B cell (primary cell): ENCODE data around the gene TFAP2D. TPM values are rescaled to one million over a fixed set of nuclear protein-coding genes. Genes with fewer than 3 reads are reported as not detected.

Source experiments
- ATAC-seq: fragments of 200-7000 bp; cut with Tn5 transposase; one replicate; pipeline ENCODE4 v1.10.0; 2021; ENCODE audit warnings: low read depth, mild to moderate bottlenecking, moderate number of reproducible peaks, moderate library complexity
- CTCF ChIA-PET: fragments of 350-600 bp; sonication (Branson Sonifier 250); formaldehyde crosslinking; loops from one replicate; lab custom pipeline; 2021; ENCODE audit warnings: antibody characterized with exemption, inconsistent platforms; lab: Charles Lee
- POLR2A ChIA-PET: fragments of 350-600 bp; sonication (Branson Sonifier 250); formaldehyde crosslinking; loops from one replicate; lab custom pipeline; 2021; ENCODE audit warnings: antibody characterized with exemption; lab: Charles Lee
- DNase-seq: peaks from one replicate; pipeline ENCODE4 v3.0.0; 2013
- H2AFZ ChIP-seq: 2 replicates; pipeline ENCODE4 v1.6.1; 2012; ENCODE audit warnings: mild to moderate bottlenecking, low read depth, low read length; ENCODE audit not compliant: insufficient read depth, poor library complexity, severe bottlenecking
- H3K27ac ChIP-seq, 2 donors: 1 replicate in 1 of 2; 2 replicates in 1 of 2; pipeline ENCODE4 v1.5.1; 2012 to 2013; ENCODE audit warnings: low read length in 2 of 2, mild to moderate bottlenecking in 2 of 2, moderate library complexity in 1 of 2
- H3K27me3 ChIP-seq, 4 experiments: fragments of 200-600 bp in 1 of 4; sonication (generic) in 1 of 4; replicated peaks in 1 of 4; 1 replicate in 2 of 4; 2 replicates in 2 of 4; pipeline versions ENCODE4 v1.6.1 to v1.7.0; 2013 to 2016; ENCODE audit warnings: low read length in 3 of 4, mild to moderate bottlenecking in 2 of 4, mixed read lengths in 1 of 4, moderate library complexity in 1 of 4; ENCODE audit not compliant: insufficient read depth in 4 of 4, control insufficient read depth in 3 of 4; ENCODE audit errors: control extremely low read depth in 1 of 4
- H3K36me3 ChIP-seq, 2 experiments: replicated peaks in 1 of 2; 1 replicate in 1 of 2; 2 replicates in 1 of 2; pipeline versions ENCODE4 v1.6.1 to v1.7.1; 2013; ENCODE audit warnings: low read length in 1 of 2; ENCODE audit not compliant: insufficient read depth in 2 of 2, control insufficient read depth in 1 of 2; ENCODE audit errors: control extremely low read depth in 1 of 2, extremely low read depth in 1 of 2
- H3K4me1 ChIP-seq, 2 donors: fragments of 200-600 bp in 1 of 2; sonication (generic) in 1 of 2; 1 replicate in 1 of 2; 2 replicates in 1 of 2; pipeline versions ENCODE4 v1.5.1 to v1.6.1; 2013 to 2017; ENCODE audit warnings: low read length in 2 of 2; ENCODE audit not compliant: control insufficient read depth in 2 of 2, insufficient read depth in 2 of 2
- H3K4me2 ChIP-seq: replicated peaks from 2 replicates; pipeline ENCODE3; 2012; ENCODE audit warnings: mild to moderate bottlenecking, low read depth, low read length; ENCODE audit not compliant: poor library complexity, severe bottlenecking
- H3K4me3 ChIP-seq, 5 experiments: fragments of 200-600 bp in 1 of 5; sonication (generic) in 1 of 5; 1 replicate in 3 of 5; 2 replicates in 2 of 5; pipeline versions ENCODE4 v1.5.1 to v1.7.0; 2011 to 2016; ENCODE audit warnings: low read length in 4 of 5, mild to moderate bottlenecking in 4 of 5, low read depth in 2 of 5, control low read depth in 1 of 5, moderate library complexity in 1 of 5; ENCODE audit not compliant: insufficient read depth in 1 of 5; ENCODE audit errors: control extremely low read depth in 1 of 5, extremely low read depth in 1 of 5
- H3K79me2 ChIP-seq: fragments of 200-600 bp; sonication (generic); one replicate; pipeline ENCODE4 v1.6.0; 2016; ENCODE audit warnings: low read length; ENCODE audit not compliant: control insufficient read depth, insufficient read depth
- H3K9ac ChIP-seq: fragments of 200-600 bp; sonication (generic); 2 replicates; pipeline ENCODE4 v1.6.1; 2017; ENCODE audit warnings: mild to moderate bottlenecking, low read length, moderate library complexity
- H3K9me3 ChIP-seq, 3 donors: one replicate each; pipeline versions ENCODE4 v1.6.1 to v1.7.1; 2013; ENCODE audit warnings: low read length in 2 of 3; ENCODE audit not compliant: control insufficient read depth in 2 of 3, insufficient read depth in 1 of 3; ENCODE audit errors: control extremely low read depth in 1 of 3
- H4K20me1 ChIP-seq: 2 replicates; pipeline ENCODE4 v1.6.0; 2012; ENCODE audit warnings: mild to moderate bottlenecking, low read length; ENCODE audit not compliant: insufficient read depth, control insufficient read depth, poor library complexity, severe bottlenecking
- H3K27ac Mint-ChIP-seq: one replicate; pipeline ENCODE4 v1.8.0; 2021; ENCODE audit warnings: mixed read lengths
- H3K27me3 Mint-ChIP-seq: one replicate; pipeline ENCODE4 v1.8.0; 2021; ENCODE audit warnings: mixed read lengths
- H3K4me1 Mint-ChIP-seq: one replicate; pipeline ENCODE4 v1.8.0; 2021; ENCODE audit warnings: mixed read lengths
- H3K4me3 Mint-ChIP-seq: one replicate; pipeline ENCODE4 v1.8.0; 2021; ENCODE audit warnings: mixed read lengths
- H3K9me3 Mint-ChIP-seq: one replicate; pipeline ENCODE4 v1.8.0; 2022; ENCODE audit warnings: mixed read lengths; ENCODE audit not compliant: insufficient read depth
- EZH2 ChIP-seq: IDR thresholded peaks from 2 replicates; pipeline ENCODE4 v1.6.1; 2012; ENCODE audit warnings: borderline replicate concordance, low read depth, mild to moderate bottlenecking, moderate library complexity, low read length; ENCODE audit not compliant: insufficient read depth, poor library complexity, severe bottlenecking
- WGBS: methylation state at CpG from one replicate; pipeline ENCODE4 v1.1.5; 2013; ENCODE audit warnings: missing lambda C conversion rate; ENCODE audit not compliant: insufficient coverage; 5-methylcytosine and 5-hydroxymethylcytosine counted together
- intact Hi-C: fragments of 100-400 bp; cut with micrococcal nuclease; formaldehyde crosslinking; loops from one replicate; pipeline ENCODE4 v1.10.0; 2022
- polyA plus RNA-seq: library from polyadenylated mRNA; depleted of rRNA; stranded (reverse); fragments of >200 nt; gene quantifications from 2 replicates; pipeline ENCODE4 v1.2.3, GENCODE V29; 2012
- total RNA-seq, 2 donors: library from RNA; stranded (reverse); fragments of 120-200 nt in 1 of 2; gene quantifications; 1 replicate in 1 of 2; 2 replicates in 1 of 2; pipeline versions ENCODE4 v1.2.3 to v1.2.4, GENCODE V29; 2013 to 2022
- TF ChIP-seq, protein P1 (sequence below): fragments of 200-600 bp; IDR thresholded peaks from one replicate; pipeline ENCODE4 v1.8.0; 2022; ENCODE audit warnings: antibody characterized with exemption, mild to moderate bottlenecking

Gene TFAP2D
- total and polyA plus RNA-seq, 2 donors (not counting 1 experiment from before 2014, with no cell fraction given) = not detected

GRCh38 chr6:50709366-50709734 is 4.0 kb upstream of the TFAP2D start:
- 10% methylated on average over 5 of the region's 6 CpGs for WGBS
- Histone ChIP-seq H3K4me2 (no peak overlapping the region), H3K9ac (no peak overlapping the region), H3K27me3 (peaks cover 0 to 42% (median 3%) of the 10 kb centered on the region in 4 experiments), H4K20me1 (no peaks in the 10 kb centered on the region), H3K36me3 (no peaks in the 10 kb centered on the region), H3K27ac (no peak overlapping the region), H3K4me3 (no peak overlapping the region), H3K79me2 (no peaks in the 10 kb centered on the region), H3K4me1 (no peaks in the 10 kb centered on the region), H3K9me3 (peaks cover 0 to 17% (median 3%) of the 10 kb centered on the region in 3 donors), H2AFZ (no peak overlapping the region)
- Mint-ChIP-seq H3K4me3 (no peak overlapping the region), H3K27me3 (peaks cover 63% of the 10 kb centered on the region), H3K27ac (no peak overlapping the region), H3K9me3 (no peaks in the 10 kb centered on the region), H3K4me1 (no peaks in the 10 kb centered on the region)
- ChIA-PET POLR2A (no interaction called here), CTCF (no interaction called here)
- ATAC-seq (no peak), DNase-seq (no peak)
- TF ChIP-seq, protein P1, sequence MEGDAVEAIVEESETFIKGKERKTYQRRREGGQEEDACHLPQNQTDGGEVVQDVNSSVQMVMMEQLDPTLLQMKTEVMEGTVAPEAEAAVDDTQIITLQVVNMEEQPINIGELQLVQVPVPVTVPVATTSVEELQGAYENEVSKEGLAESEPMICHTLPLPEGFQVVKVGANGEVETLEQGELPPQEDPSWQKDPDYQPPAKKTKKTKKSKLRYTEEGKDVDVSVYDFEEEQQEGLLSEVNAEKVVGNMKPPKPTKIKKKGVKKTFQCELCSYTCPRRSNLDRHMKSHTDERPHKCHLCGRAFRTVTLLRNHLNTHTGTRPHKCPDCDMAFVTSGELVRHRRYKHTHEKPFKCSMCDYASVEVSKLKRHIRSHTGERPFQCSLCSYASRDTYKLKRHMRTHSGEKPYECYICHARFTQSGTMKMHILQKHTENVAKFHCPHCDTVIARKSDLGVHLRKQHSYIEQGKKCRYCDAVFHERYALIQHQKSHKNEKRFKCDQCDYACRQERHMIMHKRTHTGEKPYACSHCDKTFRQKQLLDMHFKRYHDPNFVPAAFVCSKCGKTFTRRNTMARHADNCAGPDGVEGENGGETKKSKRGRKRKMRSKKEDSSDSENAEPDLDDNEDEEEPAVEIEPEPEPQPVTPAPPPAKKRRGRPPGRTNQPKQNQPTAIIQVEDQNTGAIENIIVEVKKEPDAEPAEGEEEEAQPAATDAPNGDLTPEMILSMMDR = no peak
- no peak for TF ChIP-seq EZH2
- intact Hi-C loops = no loop called here

- ATAC-seq = no peak
- H3K9me3 Mint-ChIP-seq = no peaks in the 10 kb centered on the region
- peaks cover 0 to 54% (median 8%) of the 10 kb centered on the region in 4 experiments for H3K27me3 ChIP-seq
Measured at GRCh38 chr6:50711686-50712085, 1.6 kb upstream of the TFAP2D start.

More at GRCh38 chr6:50711686-50712085, 1.6 kb upstream of the TFAP2D start:
- TF ChIP-seq, protein P1 = no peak
- TF ChIP-seq EZH2 = no peak
- no peak overlapping the region for H3K27ac Mint-ChIP-seq
- WGBS = 20% methylated on average over 4 of the region's 7 CpGs
- Histone ChIP-seq H2AFZ (no peak overlapping the region), H3K27ac (no peak overlapping the region), H3K9me3 (peaks cover 0 to 29% (median 3%) of the 10 kb centered on the region in 3 donors), H3K4me3 (no peak overlapping the region), H4K20me1 (no peaks in the 10 kb centered on the region), H3K79me2 (no peaks in the 10 kb centered on the region), H3K4me2 (no peak overlapping the region), H3K36me3 (no peaks in the 10 kb centered on the region), H3K4me1 (no peaks in the 10 kb centered on the region), H3K9ac (no peak overlapping the region)
- ChIA-PET CTCF (no interaction called here), POLR2A (no interaction called here)
- intact Hi-C loops = no loop called here
- H3K4me1 Mint-ChIP-seq = no peaks in the 10 kb centered on the region
- H3K27me3 Mint-ChIP-seq = peaks cover 57% of the 10 kb centered on the region
- DNase-seq = no peak
- no peak overlapping the region for H3K4me3 Mint-ChIP-seq
